IPS-18c (cell line): Measurements from ENCODE around the gene FGFR4.

Experiments used
- H3K4me3 ChIP-seq: 2 replicates; pipeline ENCODE4 v1.7.0; 2013; ENCODE audit warnings: low read depth, mild to moderate bottlenecking, low read length, moderate library complexity; ENCODE audit not compliant: insufficient read depth
- H3K9me3 ChIP-seq: one replicate; pipeline ENCODE4 v1.6.1; 2013; ENCODE audit warnings: mild to moderate bottlenecking, low read length, moderate library complexity; ENCODE audit not compliant: control insufficient read depth, insufficient read depth

The FGFR4 gene

GRCh38 chr5:177116631-177117373, 30.1 kb downstream of the FGFR4 start:
- Histone ChIP-seq H3K9me3 (no peaks in the 10 kb centered on the region), H3K4me3 (no peak overlapping the region)

GRCh38 chr5:177117441-177118045, 30.8 kb downstream of the FGFR4 start:
- Histone ChIP-seq H3K9me3 (no peaks in the 10 kb centered on the region), H3K4me3 (no peak overlapping the region)

- H3K4me3 ChIP-seq = no peak overlapping the region
- H3K9me3 ChIP-seq = no peaks in the 10 kb centered on the region
Observed at GRCh38 chr5:177122566-177122965, 35.9 kb downstream of the FGFR4 start.

DNA sequence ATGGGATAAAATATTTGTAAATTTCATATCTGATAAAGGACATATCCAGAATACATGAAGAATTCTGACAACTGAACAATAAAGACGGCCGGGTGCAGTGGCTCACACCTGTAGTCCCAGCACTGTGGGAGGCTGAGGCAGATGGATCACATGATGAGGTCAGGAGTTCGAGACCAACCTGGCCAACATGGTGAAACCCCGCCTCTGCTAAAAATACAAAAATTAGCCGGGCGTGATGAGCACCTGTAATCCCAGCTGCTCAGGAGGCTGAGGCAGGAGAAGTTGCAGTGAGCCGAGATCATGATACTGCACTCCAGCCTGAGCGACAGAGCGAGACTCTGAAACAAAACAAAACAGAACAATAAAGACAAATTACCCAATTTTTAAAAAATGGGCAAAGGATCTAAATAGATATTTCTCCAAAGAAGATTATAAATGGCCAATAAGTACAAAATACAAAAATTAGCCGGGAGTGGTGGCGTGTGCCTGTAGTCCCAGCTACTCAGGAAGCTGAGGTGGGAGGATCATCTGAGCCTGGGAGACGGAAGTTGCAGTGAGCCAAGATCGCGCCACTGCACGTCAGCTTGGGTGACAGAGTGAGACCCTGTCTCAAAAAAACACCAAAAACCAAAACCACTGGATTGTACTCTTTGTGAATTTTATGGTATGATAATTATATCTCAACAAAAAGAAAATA, 37.2 kb downstream of the FGFR4 start:
- H3K4me3 ChIP-seq = no peak overlapping the region

GRCh38 chr5:177124486-177124991, 37.8 kb downstream of the FGFR4 start:
- H3K4me3 ChIP-seq = no peak overlapping the region
- no peaks in the 10 kb centered on the region for H3K9me3 ChIP-seq

More for the DNA sequence above, 37.2 kb downstream of the FGFR4 start:
- H3K9me3 ChIP-seq = no peaks in the 10 kb centered on the region

DNA sequence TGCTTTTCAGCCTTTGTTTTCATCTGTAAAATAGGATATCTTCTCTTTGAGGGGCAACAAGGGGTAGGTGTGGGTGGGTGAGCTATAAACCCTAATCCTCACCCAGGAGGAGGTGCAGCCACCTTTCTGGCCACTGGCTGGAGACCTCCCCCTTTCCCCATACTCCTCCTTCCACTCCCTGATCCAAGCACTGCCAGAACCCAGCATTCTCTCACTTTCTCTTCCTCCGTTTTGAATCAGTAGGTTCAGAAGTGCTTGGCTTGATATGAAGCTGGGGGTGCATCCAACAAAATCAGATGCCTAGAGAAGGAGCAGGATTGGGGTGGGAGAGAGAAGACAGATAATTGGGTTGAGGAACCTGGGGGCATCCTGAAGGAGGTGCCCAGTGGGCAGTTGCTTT, 40.1 kb downstream of the FGFR4 start:
- H3K9me3 ChIP-seq = no peaks in the 10 kb centered on the region
- no peak overlapping the region for H3K4me3 ChIP-seq

DNA sequence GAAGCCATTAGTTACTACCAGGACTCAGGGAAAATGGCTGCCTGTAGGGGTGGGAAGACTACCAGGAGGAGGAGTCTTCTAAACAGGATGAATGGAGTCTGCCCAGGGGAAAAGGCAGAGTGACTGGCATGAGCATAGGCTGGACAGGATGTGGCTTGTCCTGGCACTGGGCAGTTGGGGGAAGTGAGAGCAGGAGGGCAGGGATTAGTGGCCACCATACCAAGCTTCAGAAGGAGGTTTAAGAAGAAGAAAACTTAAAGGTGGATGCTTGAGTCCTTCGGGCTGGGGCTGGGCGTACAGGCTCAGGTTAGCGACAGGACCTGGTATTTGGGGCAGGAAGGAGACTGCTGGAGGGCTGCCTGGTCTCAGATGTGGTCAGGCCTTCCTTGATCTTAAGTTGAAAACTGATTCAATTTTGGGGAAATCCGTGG, 41.9 kb downstream of the FGFR4 start:
- Histone ChIP-seq H3K9me3 (no peaks in the 10 kb centered on the region), H3K4me3 (no peak overlapping the region)

- Histone ChIP-seq H3K9me3 (no peaks in the 10 kb centered on the region), H3K4me3 (no peak overlapping the region)
Observed at GRCh38 chr5:177130211-177131018, 43.7 kb downstream of the FGFR4 start.

- Histone ChIP-seq H3K9me3 (no peaks in the 10 kb centered on the region), H3K4me3 (0 out of 2 replicates have a peak overlapping the region, but pooled peaks have one; percentile 87)
Observed at GRCh38 chr5:177131019-177131320, 44.3 kb downstream of the FGFR4 start.

DNA sequence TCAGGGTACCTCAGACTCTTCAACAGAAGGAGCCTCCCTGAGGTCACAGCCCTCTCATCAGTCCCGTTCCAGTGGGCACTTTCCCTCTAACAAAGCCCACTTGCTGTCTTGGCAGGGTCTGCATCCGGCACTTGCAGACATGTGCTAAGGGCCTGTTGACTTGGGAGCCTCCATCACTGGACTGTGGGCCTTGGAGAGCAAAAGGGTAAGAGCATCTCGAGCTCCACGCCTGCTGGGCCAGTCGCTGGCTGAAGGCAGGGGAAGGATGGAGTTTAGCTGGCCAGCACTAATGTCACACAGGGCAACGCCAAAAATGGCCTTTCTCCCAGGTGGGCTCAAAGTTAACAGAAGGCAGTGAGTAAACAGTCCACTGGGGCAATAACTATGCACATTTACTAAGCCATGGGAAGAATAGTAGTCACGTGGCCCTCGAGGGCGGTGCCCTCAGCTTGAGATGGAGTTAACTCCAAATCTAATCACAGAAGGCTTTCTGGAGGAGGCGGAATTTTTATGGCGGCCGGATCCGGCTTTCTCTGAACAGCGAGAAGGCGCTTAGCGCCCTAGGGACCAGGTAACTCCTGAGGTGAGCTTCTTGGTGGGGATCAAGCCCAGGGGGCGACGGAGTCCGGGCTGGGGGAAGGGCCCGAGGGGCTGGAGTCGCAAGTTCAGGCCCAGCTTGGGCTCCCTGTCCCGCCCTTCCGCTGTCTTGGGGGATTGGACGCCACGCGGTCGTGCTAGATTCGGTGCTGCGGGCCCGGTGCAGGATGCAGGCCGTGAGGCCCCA, 44.8 kb downstream of the FGFR4 start:
- H3K4me3 ChIP-seq = peak overlapping the region; percentile 87
- H3K9me3 ChIP-seq = no peaks in the 10 kb centered on the region

DNA sequence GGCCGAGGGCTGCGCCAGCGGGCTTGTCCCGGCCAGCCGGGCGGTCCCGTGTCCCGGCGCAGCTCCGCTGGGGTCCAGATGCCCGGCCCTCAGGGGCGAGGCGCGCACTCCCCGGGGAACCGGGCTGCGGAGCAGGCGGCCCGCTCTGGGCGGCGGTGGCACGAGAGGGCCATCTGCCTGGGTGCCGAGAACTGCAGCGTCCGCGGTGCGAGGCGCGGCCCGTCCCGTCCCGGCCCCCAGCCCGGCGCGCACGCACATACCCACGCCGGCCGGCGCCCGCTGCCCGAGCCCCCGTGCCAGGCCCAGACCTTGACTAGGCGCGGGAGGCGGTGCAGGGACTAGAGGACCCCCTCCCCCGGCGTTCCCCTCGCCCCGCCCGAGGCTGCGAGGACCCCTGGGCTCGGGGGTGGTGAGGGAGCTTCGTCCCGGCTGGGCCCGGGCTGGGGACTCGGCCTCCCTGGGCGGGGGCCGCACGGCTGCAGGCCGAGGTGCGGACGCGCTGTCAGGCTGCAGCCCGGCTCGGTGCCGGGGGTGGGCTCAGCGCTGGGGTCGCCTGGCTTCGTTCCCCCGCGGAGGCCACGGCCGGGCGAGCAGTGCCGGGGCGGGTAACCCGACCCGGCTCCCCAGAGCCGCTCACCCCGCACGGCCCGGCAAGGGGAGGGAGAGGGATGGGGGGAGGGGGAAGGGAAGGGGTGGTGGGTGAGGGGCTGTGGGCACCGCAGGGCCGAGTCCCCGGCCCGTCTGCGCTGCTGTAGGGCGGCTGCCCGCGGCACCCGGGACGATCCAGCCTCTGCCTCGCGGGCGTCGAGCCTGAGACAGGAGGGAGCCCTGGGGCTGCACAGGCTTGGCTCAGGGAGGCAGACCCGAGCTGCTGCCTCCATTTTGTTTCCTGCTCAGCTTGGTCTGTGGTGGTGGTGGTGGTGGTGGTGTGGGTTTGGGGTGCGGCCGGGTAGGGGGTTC, 45.7 kb downstream of the FGFR4 start:
- Histone ChIP-seq H3K4me3 (peak overlapping the region; percentile 87), H3K9me3 (no peaks in the 10 kb centered on the region)

- Histone ChIP-seq H3K9me3 (no peaks in the 10 kb centered on the region), H3K4me3 (peak within 1 kb of the TSS; percentile 90)
Observed at GRCh38 chr5:177133096-177133852, 46.6 kb downstream of the FGFR4 start, which contains the start of gene NSD1. TSS of gene NSD1 (plus strand) at chr5:177133773. CDS start at chr5:177135104, 1,331 bp downstream.

DNA sequence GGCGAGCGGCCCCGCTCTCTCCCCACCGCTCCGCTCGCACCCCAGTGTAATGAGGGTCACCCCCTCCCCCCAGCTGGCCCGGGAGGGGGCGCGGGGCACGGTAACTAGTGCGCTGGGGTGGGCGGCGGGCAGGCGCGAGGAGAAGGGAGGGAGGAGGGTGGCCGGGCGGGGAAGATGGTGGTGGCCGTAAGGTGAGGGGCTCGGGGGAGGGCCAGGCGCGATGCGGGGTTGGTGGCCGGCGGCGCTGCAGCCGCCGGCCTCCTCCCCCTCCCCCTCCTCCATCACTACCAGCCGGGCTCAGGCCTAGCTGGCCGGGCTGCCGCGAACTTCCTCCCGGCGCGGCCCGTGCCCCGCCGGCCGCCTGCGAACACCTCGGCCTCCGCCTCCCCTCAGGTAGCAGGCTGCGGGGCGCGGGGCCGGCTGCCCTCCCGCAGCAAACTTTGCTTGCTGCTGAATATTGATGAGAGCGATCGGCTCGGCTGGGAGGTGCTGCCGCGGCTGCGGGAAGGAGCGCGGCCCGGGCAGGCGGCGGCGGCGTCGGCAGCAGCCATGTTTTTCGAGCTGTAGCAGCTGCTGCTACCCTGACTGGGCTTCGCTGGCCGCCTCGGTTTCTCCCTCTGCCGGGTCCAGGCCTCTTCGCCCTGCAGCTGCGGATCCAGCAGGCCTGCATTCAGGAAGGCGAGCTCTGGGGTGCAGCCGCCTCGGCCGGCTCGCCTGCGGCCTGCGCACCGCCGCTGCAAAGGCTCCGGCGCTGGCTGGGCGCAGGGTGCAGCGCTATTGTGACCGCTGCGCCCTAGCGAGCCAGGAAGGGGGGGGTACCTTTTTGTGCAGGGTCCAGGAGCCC, 47.4 kb downstream of the FGFR4 start:
- Histone ChIP-seq H3K9me3 (no peaks in the 10 kb centered on the region), H3K4me3 (peak overlapping the region; percentile 90)

DNA sequence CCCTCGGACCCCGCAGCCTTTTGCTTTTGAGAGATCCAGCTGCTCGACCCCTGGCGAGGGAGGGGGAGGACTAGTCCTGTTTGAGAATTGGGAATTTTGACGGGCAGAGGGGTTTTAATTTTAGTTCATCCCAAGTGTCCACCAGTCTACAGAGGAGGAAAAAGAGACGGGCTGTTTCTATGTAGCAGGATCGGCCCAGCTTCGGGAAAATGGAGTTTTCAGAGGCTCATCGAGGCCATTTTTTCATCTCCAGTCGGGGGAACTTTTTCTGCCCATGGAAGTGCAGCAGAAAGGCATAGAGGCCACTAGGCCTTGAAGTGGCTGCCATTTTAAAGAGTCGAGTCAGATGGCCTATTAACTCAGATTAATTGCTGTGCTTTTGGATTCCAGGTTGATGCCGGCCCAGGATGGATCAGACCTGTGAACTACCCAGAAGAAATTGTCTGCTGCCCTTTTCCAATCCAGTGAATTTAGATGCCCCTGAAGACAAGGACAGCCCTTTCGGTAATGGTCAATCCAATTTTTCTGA, 48.0 kb downstream of the FGFR4 start:
- peak overlapping the region; percentile 90 for H3K4me3 ChIP-seq
- H3K9me3 ChIP-seq = no peaks in the 10 kb centered on the region
